IMR-90 (cell line): ENCODE measurements around the gene RASGRP1. TPM values are rescaled to one million over a fixed set of nuclear protein-coding genes. Genes with fewer than 3 reads are reported as not detected.
A peak's percentile ranks its signal among the peaks of the same experiment; 100 is the strongest.

Experiments used
- ATAC-seq: fragments of 200-7000 bp; cut with Tn5 transposase; 2 replicates; pipeline ENCODE4 v1.9.1; 2020; ENCODE audit warnings: low read depth, mild to moderate bottlenecking, moderate library complexity
- BruUV-seq: library from RNA; stranded (reverse); fragments of 400-500 nt; replicated peaks from 2 replicates; lab custom pipeline; 2021; lab: Mats Ljungman, UMichigan
- CTCF ChIA-PET: fragments of 300-600 bp; formaldehyde crosslinking; extraction: SDS; loops from one replicate; lab custom pipeline; 2021; ENCODE audit warnings: antibody characterized with exemption; lab: Yijun Ruan, JAX
- POLR2A ChIA-PET: fragments of 300-600 bp; sonication (Branson Sonifier 250); formaldehyde crosslinking; loops from one replicate; lab custom pipeline; 2022; ENCODE audit warnings: antibody characterized with exemption; ENCODE audit not compliant: unreplicated experiment; lab: Charles Lee
- DNase-seq: peaks from one replicate; pipeline ENCODE4 v3.0.0; 2013
- H2AFZ ChIP-seq: replicated peaks from 2 replicates; pipeline ENCODE3; 2013; ENCODE audit warnings: low read length, mild to moderate bottlenecking; ENCODE audit not compliant: poor library complexity
- H2AK5ac ChIP-seq: 2 replicates; pipeline ENCODE4 v1.6.1; 2013; ENCODE audit warnings: low read depth, low read length, inconsistent platforms
- H2AK9ac ChIP-seq: replicated peaks from 2 replicates; pipeline ENCODE3; 2013; ENCODE audit warnings: mild to moderate bottlenecking, low read depth, low read length, moderate library complexity; ENCODE audit not compliant: poor library complexity
- H2BK120ac ChIP-seq: 2 replicates; pipeline ENCODE4 v1.6.1; 2013; ENCODE audit warnings: low read depth, low read length, inconsistent platforms
- H2BK15ac ChIP-seq: 3 replicates; pipeline ENCODE4 v1.6.1; 2013; ENCODE audit warnings: low read depth, low read length, inconsistent platforms
- H2BK20ac ChIP-seq: 2 replicates; pipeline ENCODE4 v1.6.1; 2013; ENCODE audit warnings: low read depth, mild to moderate bottlenecking, inconsistent platforms, low read length, moderate library complexity
- H2BK5ac ChIP-seq: 2 replicates; pipeline ENCODE4 v1.6.1; 2013; ENCODE audit warnings: mild to moderate bottlenecking, low read depth, low read length, inconsistent platforms; ENCODE audit not compliant: poor library complexity, severe bottlenecking
- H3K14ac ChIP-seq: replicated peaks from 2 replicates; pipeline ENCODE4 v1.6.1; 2013; ENCODE audit warnings: low read depth, low read length, inconsistent platforms
- H3K18ac ChIP-seq: 2 replicates; pipeline ENCODE4 v1.6.1; 2013; ENCODE audit warnings: low read depth, low read length, control low read depth
- H3K23ac ChIP-seq: 2 replicates; pipeline ENCODE4 v1.6.1; 2013; ENCODE audit warnings: low read depth, low read length, inconsistent platforms
- H3K27ac ChIP-seq: 2 replicates; pipeline ENCODE4 v1.5.1; 2013; ENCODE audit warnings: mild to moderate bottlenecking, control low read depth, low read length; ENCODE audit not compliant: insufficient read depth
- H3K27me3 ChIP-seq: 2 replicates; pipeline ENCODE4 v1.6.1; 2013; ENCODE audit warnings: low read length; ENCODE audit not compliant: control insufficient read depth, insufficient read depth
- H3K36me3 ChIP-seq: 2 replicates; pipeline ENCODE4 v1.6.1; 2013; ENCODE audit warnings: low read length, mixed read lengths; ENCODE audit not compliant: control insufficient read depth, insufficient read depth
- H3K4ac ChIP-seq: 2 replicates; pipeline ENCODE4 v1.6.1; 2013; ENCODE audit warnings: low read depth, low read length, inconsistent platforms
- H3K4me1 ChIP-seq: 2 replicates; pipeline ENCODE4 v1.6.1; 2013; ENCODE audit warnings: low read length, mixed read lengths; ENCODE audit not compliant: control insufficient read depth, insufficient read depth
- H3K4me2 ChIP-seq: 2 replicates; pipeline ENCODE4 v1.6.1; 2013; ENCODE audit warnings: low read depth, mild to moderate bottlenecking, control low read depth, low read length, moderate library complexity
- H3K4me3 ChIP-seq: 2 replicates; pipeline ENCODE4 v1.5.1; 2013; ENCODE audit warnings: low read depth, mild to moderate bottlenecking, control low read depth, low read length, moderate library complexity; ENCODE audit not compliant: insufficient read depth
- H3K56ac ChIP-seq: 2 replicates; pipeline ENCODE4 v1.6.1; 2013; ENCODE audit warnings: low read length, inconsistent platforms; ENCODE audit not compliant: insufficient read depth; ENCODE audit errors: extremely low read depth
- H3K79me1 ChIP-seq, 2 experiments: 2 replicates each; pipeline ENCODE4 v1.6.1; 2013; ENCODE audit warnings: low read length in 2 of 2, inconsistent platforms in 1 of 2, low read depth in 1 of 2
- H3K9ac ChIP-seq: 2 replicates; pipeline ENCODE4 v1.6.1; 2013; ENCODE audit warnings: low read depth, low read length, control low read depth
- H3K9me1 ChIP-seq: 2 replicates; pipeline ENCODE4 v1.6.1; 2013; ENCODE audit warnings: low read length, inconsistent platforms; ENCODE audit not compliant: insufficient read depth
- H3K9me3 ChIP-seq: 2 replicates; pipeline ENCODE4 v1.6.1; 2013; ENCODE audit warnings: low read length; ENCODE audit not compliant: control insufficient read depth, insufficient read depth
- H4K20me1 ChIP-seq: 2 replicates; pipeline ENCODE4 v1.6.1; 2013; ENCODE audit warnings: low read length, inconsistent platforms; ENCODE audit not compliant: insufficient read depth
- H4K5ac ChIP-seq: 2 replicates; pipeline ENCODE4 v1.6.1; 2013; ENCODE audit warnings: mild to moderate bottlenecking, low read depth, low read length, control low read depth
- H4K8ac ChIP-seq, 2 experiments: 2 replicates each; pipeline ENCODE4 v1.6.1; 2013; ENCODE audit warnings: low read depth in 2 of 2, low read length in 2 of 2, control low read depth in 1 of 2, inconsistent platforms in 1 of 2
- H4K91ac ChIP-seq: 2 replicates; pipeline ENCODE4 v1.6.1; 2013; ENCODE audit warnings: low read depth, low read length, inconsistent platforms; ENCODE audit not compliant: insufficient read depth
- BHLHE40 ChIP-seq: fragments of 150-350 bp; IDR thresholded peaks from 2 replicates; pipeline ENCODE4 v1.6.1; 2016; ENCODE audit warnings: mild to moderate bottlenecking, low read depth, low read length
- CEBPB ChIP-seq: IDR thresholded peaks from 2 replicates; pipeline ENCODE4 v1.6.1; 2012; ENCODE audit warnings: low read depth, low read length, improper control_type of control experiment
- CHD1 ChIP-seq: IDR thresholded peaks from 2 replicates; pipeline ENCODE4 v1.6.1; 2012; ENCODE audit warnings: low read depth, low read length, improper control_type of control experiment
- MAZ ChIP-seq: IDR thresholded peaks from 2 replicates; pipeline ENCODE4 v1.6.1; 2012; ENCODE audit warnings: low read depth, mild to moderate bottlenecking, low read length, improper control_type of control experiment, moderate library complexity, borderline replicate concordance
- NFE2L2 ChIP-seq: fragments of 150-350 bp; IDR thresholded peaks from 2 replicates; pipeline ENCODE4 v1.6.1; 2016; ENCODE audit warnings: low read depth, mild to moderate bottlenecking, low read length
- POLR2A ChIP-seq: IDR thresholded peaks from 2 replicates; pipeline ENCODE4 v1.6.1; 2012; ENCODE audit warnings: mild to moderate bottlenecking, low read depth, low read length
- RCOR1 ChIP-seq: IDR thresholded peaks from 2 replicates; pipeline ENCODE4 v1.6.1; 2012; ENCODE audit warnings: mild to moderate bottlenecking, low read length, improper control_type of control experiment; ENCODE audit not compliant: insufficient replicate concordance
- RFX5 ChIP-seq: IDR thresholded peaks from 2 replicates; pipeline ENCODE4 v1.8.0; 2012; ENCODE audit warnings: low read depth, mild to moderate bottlenecking, low read length, moderate library complexity
- SMC3 ChIP-seq: fragments of 150-350 bp; IDR thresholded peaks from 2 replicates; pipeline ENCODE4 v1.6.1; 2016; ENCODE audit warnings: low read depth, mild to moderate bottlenecking, antibody characterized with exemption, low read length, moderate library complexity
- WGBS, 2 experiments: methylation state at CpG; one replicate each; pipeline versions ENCODE4 v1.1.5 to v1.1.7; 2013; ENCODE audit warnings: missing lambda C conversion rate in 2 of 2; ENCODE audit not compliant: insufficient read length in 1 of 2; ENCODE audit errors: extremely low coverage in 2 of 2; 5-methylcytosine and 5-hydroxymethylcytosine counted together
- dilution Hi-C: fragments of 300-500 bp; cut with HindIII; formaldehyde crosslinking; loops from one replicate; pipeline ENCODE4 v1.14.3; 2018; ENCODE audit warnings: low sequenced_read_pairs; ENCODE audit not compliant: unreplicated experiment
- in situ Hi-C: fragments of 300-500 bp; cut with MboI; formaldehyde crosslinking; loops from 3 replicates; pipeline ENCODE4 v1.14.3; 2019; ENCODE audit warnings: low sequenced_read_pairs, inconsistent platforms, mixed read lengths
- intact Hi-C: fragments of 100-400 bp; cut with micrococcal nuclease; formaldehyde crosslinking; loops from 2 replicates; pipeline ENCODE4 v1.10.0; 2022
- polyA plus RNA-seq, 3 experiments: library from polyadenylated mRNA; depleted of rRNA; stranded (reverse); fragments of >200 nt; gene quantifications; 2 replicates each; pipeline ENCODE4 v1.2.3, GENCODE V29; 2012; ENCODE audit warnings: low replicate concordance in 1 of 3
- total RNA-seq: library from RNA; depleted of rRNA; stranded (reverse); fragments of >200 nt; gene quantifications from 2 replicates; pipeline ENCODE4 v1.2.3, GENCODE V29; 2012
- TF ChIP-seq, protein P1 (sequence below): fragments of 150-350 bp; IDR thresholded peaks from 2 replicates; pipeline ENCODE4 v1.6.1; 2016; ENCODE audit warnings: low read depth, mild to moderate bottlenecking, low read length, moderate library complexity, borderline replicate concordance
- TF ChIP-seq, protein P2 (sequence below): conservative IDR thresholded peaks from 2 replicates; pipeline ENCODE4 v1.5.1; 2012; ENCODE audit warnings: mild to moderate bottlenecking, low read depth, low read length, improper control_type of control experiment
- TF ChIP-seq, protein P3 (sequence below): fragments of 150-350 bp; IDR thresholded peaks from 2 replicates; pipeline ENCODE4 v1.6.1; 2017; ENCODE audit warnings: mild to moderate bottlenecking, antibody characterized with exemption, low read length, low read depth

The RASGRP1 gene
- total and polyA plus RNA-seq, 2 of the 4 experiments (the other 2 are of a cell fraction) = 1.4 to 3.2 TPM

GRCh38 chr15:38518084-38518483 lies 46.5 kb downstream of the RASGRP1 start:
- peak overlapping the region; percentile 41; the same call in 1 of the 2 replicates for H2BK120ac ChIP-seq
- CTCF ChIA-PET = no interaction called here
- H2AK5ac ChIP-seq = peak overlapping the region; percentile 8; the same call in 1 of the 2 replicates
- no peak overlapping the region; the same call in 1 of the 2 replicates for H3K4ac ChIP-seq
- peaks cover 12% of the 10 kb centered on the region for H3K4me1 ChIP-seq
- intact Hi-C loops (no loop called here), dilution Hi-C loops (no loop called here), in situ Hi-C loops (no loop called here)
- no peak overlapping the region for H2BK15ac ChIP-seq
- no peak for TF ChIP-seq BHLHE40
- TF ChIP-seq, protein P1, sequence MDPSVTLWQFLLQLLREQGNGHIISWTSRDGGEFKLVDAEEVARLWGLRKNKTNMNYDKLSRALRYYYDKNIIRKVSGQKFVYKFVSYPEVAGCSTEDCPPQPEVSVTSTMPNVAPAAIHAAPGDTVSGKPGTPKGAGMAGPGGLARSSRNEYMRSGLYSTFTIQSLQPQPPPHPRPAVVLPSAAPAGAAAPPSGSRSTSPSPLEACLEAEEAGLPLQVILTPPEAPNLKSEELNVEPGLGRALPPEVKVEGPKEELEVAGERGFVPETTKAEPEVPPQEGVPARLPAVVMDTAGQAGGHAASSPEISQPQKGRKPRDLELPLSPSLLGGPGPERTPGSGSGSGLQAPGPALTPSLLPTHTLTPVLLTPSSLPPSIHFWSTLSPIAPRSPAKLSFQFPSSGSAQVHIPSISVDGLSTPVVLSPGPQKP = no peak
- TF ChIP-seq CEBPB = no peak
- TF ChIP-seq RCOR1 = no peak
- TF ChIP-seq, protein P2, sequence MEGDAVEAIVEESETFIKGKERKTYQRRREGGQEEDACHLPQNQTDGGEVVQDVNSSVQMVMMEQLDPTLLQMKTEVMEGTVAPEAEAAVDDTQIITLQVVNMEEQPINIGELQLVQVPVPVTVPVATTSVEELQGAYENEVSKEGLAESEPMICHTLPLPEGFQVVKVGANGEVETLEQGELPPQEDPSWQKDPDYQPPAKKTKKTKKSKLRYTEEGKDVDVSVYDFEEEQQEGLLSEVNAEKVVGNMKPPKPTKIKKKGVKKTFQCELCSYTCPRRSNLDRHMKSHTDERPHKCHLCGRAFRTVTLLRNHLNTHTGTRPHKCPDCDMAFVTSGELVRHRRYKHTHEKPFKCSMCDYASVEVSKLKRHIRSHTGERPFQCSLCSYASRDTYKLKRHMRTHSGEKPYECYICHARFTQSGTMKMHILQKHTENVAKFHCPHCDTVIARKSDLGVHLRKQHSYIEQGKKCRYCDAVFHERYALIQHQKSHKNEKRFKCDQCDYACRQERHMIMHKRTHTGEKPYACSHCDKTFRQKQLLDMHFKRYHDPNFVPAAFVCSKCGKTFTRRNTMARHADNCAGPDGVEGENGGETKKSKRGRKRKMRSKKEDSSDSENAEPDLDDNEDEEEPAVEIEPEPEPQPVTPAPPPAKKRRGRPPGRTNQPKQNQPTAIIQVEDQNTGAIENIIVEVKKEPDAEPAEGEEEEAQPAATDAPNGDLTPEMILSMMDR = no peak
- TF ChIP-seq NFE2L2 = no peak
- TF ChIP-seq RFX5 = no peak
- no peak for TF ChIP-seq POLR2A
- no peak for TF ChIP-seq MAZ
- no peak for TF ChIP-seq SMC3
- TF ChIP-seq, protein P3, sequence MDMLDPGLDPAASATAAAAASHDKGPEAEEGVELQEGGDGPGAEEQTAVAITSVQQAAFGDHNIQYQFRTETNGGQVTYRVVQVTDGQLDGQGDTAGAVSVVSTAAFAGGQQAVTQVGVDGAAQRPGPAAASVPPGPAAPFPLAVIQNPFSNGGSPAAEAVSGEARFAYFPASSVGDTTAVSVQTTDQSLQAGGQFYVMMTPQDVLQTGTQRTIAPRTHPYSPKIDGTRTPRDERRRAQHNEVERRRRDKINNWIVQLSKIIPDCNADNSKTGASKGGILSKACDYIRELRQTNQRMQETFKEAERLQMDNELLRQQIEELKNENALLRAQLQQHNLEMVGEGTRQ = no peak
- no peak for TF ChIP-seq CHD1
- WGBS, 2 experiments = no CpG with 5 or more reads among the region's 4 CpGs
- no peaks in the 10 kb centered on the region for H4K20me1 ChIP-seq
- no peak overlapping the region for H2AK9ac ChIP-seq
- ATAC-seq = no peak
- H4K5ac ChIP-seq = peak overlapping the region; percentile 79; the same call in 1 of the 2 replicates
- H3K4me2 ChIP-seq = no peak overlapping the region
- H3K4me3 ChIP-seq = no peak overlapping the region
- H2BK20ac ChIP-seq = peak overlapping the region; percentile 63
- H2BK5ac ChIP-seq = peak overlapping the region; percentile 53
- H3K56ac ChIP-seq = no peak overlapping the region
- no TSS peak for BruUV-seq
- H3K14ac ChIP-seq = 0 out of 2 replicates have a peak overlapping the region, but pooled peaks have one; percentile 14
- H3K36me3 ChIP-seq = no peaks in the 10 kb centered on the region
- DNase-seq = no peak
- H3K23ac ChIP-seq = peak overlapping the region; percentile 39; the same call in 1 of the 2 replicates
- no peaks in the 10 kb centered on the region for H3K27me3 ChIP-seq
- H3K79me1 ChIP-seq = no peaks in the 10 kb centered on the region
- no peak overlapping the region for H2AFZ ChIP-seq
- H3K9me3 ChIP-seq = no peaks in the 10 kb centered on the region
- POLR2A ChIA-PET = no interaction called here
- no peak overlapping the region for H4K8ac ChIP-seq
- H3K9me1 ChIP-seq = no peaks in the 10 kb centered on the region
- no peak overlapping the region for H3K27ac ChIP-seq
- no peak overlapping the region for H3K9ac ChIP-seq
- H3K18ac ChIP-seq = peak overlapping the region; percentile 57; the same call in 1 of the 2 replicates
- peak overlapping the region; percentile 66 for H4K91ac ChIP-seq
